ENCODE results near the gene C4orf36.

DNA sequence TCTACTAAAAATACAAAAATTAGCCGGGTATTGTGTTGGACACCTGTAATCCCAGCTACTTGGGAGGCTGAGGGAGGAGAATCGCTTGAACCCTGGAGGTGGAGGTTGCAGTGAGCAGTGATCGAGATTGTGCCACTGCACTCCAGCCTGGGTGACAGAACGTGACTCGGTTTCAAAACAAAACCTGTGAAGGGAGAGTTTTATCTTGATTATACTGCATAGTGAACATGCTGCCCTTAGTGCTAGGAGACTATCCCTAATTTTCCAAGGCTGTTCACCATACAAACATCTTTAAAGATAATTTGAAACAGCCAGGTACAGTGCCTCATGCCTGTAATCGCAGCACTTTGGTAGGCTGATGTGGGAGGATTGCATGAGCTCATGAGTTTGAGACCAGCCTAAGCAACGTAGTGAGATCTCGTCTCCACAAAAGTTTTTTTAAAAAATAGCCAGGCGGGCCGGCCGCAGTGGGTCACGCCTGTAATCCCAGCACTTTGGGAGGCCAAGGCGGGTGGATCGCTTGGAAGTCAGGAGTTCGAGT, 48.8 kb upstream of the C4orf36 start:
- TF ChIP-seq POLR2A (IDR thresholded peaks at IDR 0.05): no peak
- TF ChIP-seq, protein P1, sequence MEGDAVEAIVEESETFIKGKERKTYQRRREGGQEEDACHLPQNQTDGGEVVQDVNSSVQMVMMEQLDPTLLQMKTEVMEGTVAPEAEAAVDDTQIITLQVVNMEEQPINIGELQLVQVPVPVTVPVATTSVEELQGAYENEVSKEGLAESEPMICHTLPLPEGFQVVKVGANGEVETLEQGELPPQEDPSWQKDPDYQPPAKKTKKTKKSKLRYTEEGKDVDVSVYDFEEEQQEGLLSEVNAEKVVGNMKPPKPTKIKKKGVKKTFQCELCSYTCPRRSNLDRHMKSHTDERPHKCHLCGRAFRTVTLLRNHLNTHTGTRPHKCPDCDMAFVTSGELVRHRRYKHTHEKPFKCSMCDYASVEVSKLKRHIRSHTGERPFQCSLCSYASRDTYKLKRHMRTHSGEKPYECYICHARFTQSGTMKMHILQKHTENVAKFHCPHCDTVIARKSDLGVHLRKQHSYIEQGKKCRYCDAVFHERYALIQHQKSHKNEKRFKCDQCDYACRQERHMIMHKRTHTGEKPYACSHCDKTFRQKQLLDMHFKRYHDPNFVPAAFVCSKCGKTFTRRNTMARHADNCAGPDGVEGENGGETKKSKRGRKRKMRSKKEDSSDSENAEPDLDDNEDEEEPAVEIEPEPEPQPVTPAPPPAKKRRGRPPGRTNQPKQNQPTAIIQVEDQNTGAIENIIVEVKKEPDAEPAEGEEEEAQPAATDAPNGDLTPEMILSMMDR (IDR thresholded peaks at IDR 0.05): no peak
